ENCODE measurements around the gene ZDHHC19. TPM values are rescaled to one million over a fixed set of nuclear protein-coding genes. Genes with fewer than 3 reads are reported as not detected.

The ZDHHC19 gene
- total RNA-seq, 5 donors from 2014 or later (not counting 1 experiment from before 2014, with no cell fraction given), result 0.49 to 0.54 TPM; not detected in 3

GRCh38 chr3:196193133-196193735, 18.0 kb downstream of the ZDHHC19 start:
- Histone ChIP-seq H3K27me3 (replicated peaks in 1 of 2; ENCODE audit: control insufficient read depth in 2 of 2, extremely low read depth in 1 of 2, insufficient read depth in 2 of 2, low read length in 1 of 2) (no peaks in the 10 kb centered on the region), H3K27ac (ENCODE audit: low read length) (peak overlapping the region; percentile 84), H3K9me3 (no peaks in the 10 kb centered on the region), H3K36me3 (ENCODE audit: control insufficient read depth in 2 of 2, extremely low read depth in 1 of 2, insufficient read depth in 1 of 2, low read length in 1 of 2) (no peaks in the 10 kb centered on the region), H3K4me3 (ENCODE audit: control insufficient read depth in 1 of 2, extremely low read depth in 1 of 2, low read length in 1 of 2) (no peak overlapping the region), H3K4me1 (ENCODE audit: control insufficient read depth in 1 of 2, extremely low read depth in 1 of 2, insufficient read depth in 2 of 2, low read length in 2 of 2) (peaks cover 10 to 46% of the 10 kb centered on the region in 2 experiments)
- Mint-ChIP-seq H3K27ac (peak overlapping the region; percentile 96), H3K36me3 (no peaks in the 10 kb centered on the region), H3K4me3 (peak overlapping the region in 1 of 3 donors; percentile 70), H3K9me3 (no peaks in the 10 kb centered on the region), H3K4me1 (peaks cover 20 to 42% (median 22%) of the 10 kb centered on the region in 3 donors), H3K27me3 (no peaks in the 10 kb centered on the region)
- WGBS (ENCODE audit: insufficient coverage), result 66% methylated on average over 7 of the region's 15 CpGs
- ChIA-PET POLR2A (interaction anchor here in 1 of 2 donors (0.6 kb wide), 1 partner anchor 9 kb away, joined by 5 read pairs; no protein-coding TSS in a partner anchor), CTCF (interaction anchor here (1.0 to 6.2 kb wide), 4 partner anchors 13 to 121 kb away, joined by 3 to 69 read pairs (median 4); no protein-coding TSS in a partner anchor)
- ATAC-seq (replicated peaks in 1 of 4) (no peak), DNase-seq (no peak)

GRCh38 chr3:196192524-196193051, 18.6 kb downstream of the ZDHHC19 start:
- DNase-seq (peak in 1 of 35 experiments; percentile 43), ATAC-seq (replicated peaks in 1 of 4) (peak; percentile 8 to 24 (median 18))
- no peak overlapping the region for H3K4me3 ChIP-seq (ENCODE audit: control insufficient read depth in 1 of 2, extremely low read depth in 1 of 2, low read length in 1 of 2)

GRCh38 chr3:196192036-196192523, 19.1 kb downstream of the ZDHHC19 start:
- Histone ChIP-seq H3K4me1 (ENCODE audit: control insufficient read depth in 1 of 2, extremely low read depth in 1 of 2, insufficient read depth in 2 of 2, low read length in 2 of 2) (peaks cover 11 to 52% of the 10 kb centered on the region in 2 experiments), H3K4me3 (ENCODE audit: control insufficient read depth in 1 of 2, extremely low read depth in 1 of 2, low read length in 1 of 2) (peak overlapping the region in 1 of 2 donors; percentile 5), H3K27me3 (replicated peaks in 1 of 2; ENCODE audit: control insufficient read depth in 2 of 2, extremely low read depth in 1 of 2, insufficient read depth in 2 of 2, low read length in 1 of 2) (no peaks in the 10 kb centered on the region), H3K9me3 (no peaks in the 10 kb centered on the region), H3K36me3 (ENCODE audit: control insufficient read depth in 2 of 2, extremely low read depth in 1 of 2, insufficient read depth in 1 of 2, low read length in 1 of 2) (no peaks in the 10 kb centered on the region), H3K27ac (ENCODE audit: low read length) (peak overlapping the region; percentile 84)
- DNase-seq (peak in 31 of 35 experiments; percentile 27 to 80 (median 41)), ATAC-seq (replicated peaks in 1 of 4) (peak; percentile 28 to 74 (median 52))
- peaks cover 23 to 46% (median 24%) of the 10 kb centered on the region in 3 donors for H3K4me1 Mint-ChIP-seq
- WGBS (ENCODE audit: insufficient coverage), result 24% methylated on average over 8 of the region's 11 CpGs
- no peaks in the 10 kb centered on the region for H3K36me3 Mint-ChIP-seq
- no peaks in the 10 kb centered on the region for H3K27me3 Mint-ChIP-seq
- H3K4me3 Mint-ChIP-seq, result peak overlapping the region in 2 of 3 donors; percentile 65 to 70
- peak overlapping the region; percentile 96 for H3K27ac Mint-ChIP-seq
- CTCF ChIA-PET, result interaction anchor here (0.6 to 1.6 kb wide), 5 partner anchors 12 to 155 kb away, joined by 3 to 5 read pairs (median 3); no protein-coding TSS in a partner anchor
- H3K9me3 Mint-ChIP-seq, result no peaks in the 10 kb centered on the region
- POLR2A ChIA-PET, result interaction anchor here in 1 of 2 donors (1.1 kb wide), 1 partner anchor 118 kb away, joined by 3 read pairs; no protein-coding TSS in a partner anchor

More at GRCh38 chr3:196192524-196193051, 18.6 kb downstream of the ZDHHC19 start:
- Histone ChIP-seq H3K9me3 (no peaks in the 10 kb centered on the region), H3K36me3 (ENCODE audit: control insufficient read depth in 2 of 2, extremely low read depth in 1 of 2, insufficient read depth in 1 of 2, low read length in 1 of 2) (no peaks in the 10 kb centered on the region), H3K27me3 (replicated peaks in 1 of 2; ENCODE audit: control insufficient read depth in 2 of 2, extremely low read depth in 1 of 2, insufficient read depth in 2 of 2, low read length in 1 of 2) (no peaks in the 10 kb centered on the region), H3K27ac (ENCODE audit: low read length) (peak overlapping the region; percentile 84), H3K4me1 (ENCODE audit: control insufficient read depth in 1 of 2, extremely low read depth in 1 of 2, insufficient read depth in 2 of 2, low read length in 2 of 2) (peaks cover 10 to 47% of the 10 kb centered on the region in 2 experiments)
- ChIA-PET CTCF (interaction anchor here (0.6 to 1.6 kb wide), 5 partner anchors 12 to 154 kb away, joined by 3 to 5 read pairs (median 3); no protein-coding TSS in a partner anchor), POLR2A (interaction anchor here in 1 of 2 donors (1.1 kb wide), 1 partner anchor 119 kb away, joined by 3 read pairs; no protein-coding TSS in a partner anchor)
- no peaks in the 10 kb centered on the region for H3K36me3 Mint-ChIP-seq
- H3K4me1 Mint-ChIP-seq, result peaks cover 20 to 44% (median 22%) of the 10 kb centered on the region in 3 donors
- peak overlapping the region in 2 of 3 donors; percentile 65 to 70 for H3K4me3 Mint-ChIP-seq
- WGBS (ENCODE audit: insufficient coverage), result 37% methylated on average over 13 of the region's 14 CpGs
- H3K27me3 Mint-ChIP-seq, result no peaks in the 10 kb centered on the region
- H3K27ac Mint-ChIP-seq, result peak overlapping the region; percentile 96
- H3K9me3 Mint-ChIP-seq, result no peaks in the 10 kb centered on the region

- Histone ChIP-seq H3K4me3 (ENCODE audit: control insufficient read depth in 1 of 2, extremely low read depth in 1 of 2, low read length in 1 of 2) (no peak overlapping the region), H3K36me3 (ENCODE audit: control insufficient read depth in 2 of 2, extremely low read depth in 1 of 2, insufficient read depth in 1 of 2, low read length in 1 of 2) (no peaks in the 10 kb centered on the region), H3K27me3 (replicated peaks in 1 of 2; ENCODE audit: control insufficient read depth in 2 of 2, extremely low read depth in 1 of 2, insufficient read depth in 2 of 2, low read length in 1 of 2) (no peaks in the 10 kb centered on the region), H3K9me3 (no peaks in the 10 kb centered on the region), H3K4me1 (ENCODE audit: control insufficient read depth in 1 of 2, extremely low read depth in 1 of 2, insufficient read depth in 2 of 2, low read length in 2 of 2) (peaks cover 18 to 42% of the 10 kb centered on the region in 2 experiments), H3K27ac (ENCODE audit: low read length) (no peak overlapping the region)
- no peak for ATAC-seq (replicated peaks in 1 of 4)
- ChIA-PET CTCF (interaction anchor here (1.1 to 1.2 kb wide), 2 partner anchors 10 to 117 kb away, joined by 3 to 4 read pairs; no protein-coding TSS in a partner anchor), POLR2A (no interaction called here)
- H3K9me3 Mint-ChIP-seq, result no peaks in the 10 kb centered on the region
- H3K4me3 Mint-ChIP-seq, result no peak overlapping the region
- 90% methylated on average over 10 of the region's 16 CpGs for WGBS (ENCODE audit: insufficient coverage)
- no peak for DNase-seq
- no peaks in the 10 kb centered on the region for H3K36me3 Mint-ChIP-seq
- H3K27ac Mint-ChIP-seq, result no peak overlapping the region
- H3K27me3 Mint-ChIP-seq, result no peaks in the 10 kb centered on the region
- H3K4me1 Mint-ChIP-seq, result peaks cover 26 to 41% (median 31%) of the 10 kb centered on the region in 3 donors
Observed at GRCh38 chr3:196189566-196190347, 21.4 kb downstream of the ZDHHC19 start.

GRCh38 chr3:196186651-196187573, 24.3 kb downstream of the ZDHHC19 start:
- ATAC-seq (replicated peaks in 1 of 4), result peak; percentile 29 to 56 (median 34)
- no peaks in the 10 kb centered on the region for H3K27me3 Mint-ChIP-seq
- peak overlapping the region in 1 of 2 donors; percentile 3 for H3K4me3 ChIP-seq (ENCODE audit: control insufficient read depth in 1 of 2, extremely low read depth in 1 of 2, low read length in 1 of 2)
- peak overlapping the region; percentile 88 for H3K27ac Mint-ChIP-seq
- ChIA-PET CTCF (interaction anchor here (0.6 to 1.7 kb wide), 6 partner anchors 109 to 248 kb away, joined by 3 to 14 read pairs (median 5); no protein-coding TSS in a partner anchor), POLR2A (interaction anchor here in 1 of 2 donors (0.6 kb wide), 2 partner anchors 115 to 499 kb away, joined by 3 to 6 read pairs; no protein-coding TSS in a partner anchor)
- 44% methylated on average over 18 of the region's 31 CpGs for WGBS (ENCODE audit: insufficient coverage)
- peak overlapping the region; percentile 63 for H3K27ac ChIP-seq (ENCODE audit: low read length)
- H3K36me3 Mint-ChIP-seq, result no peaks in the 10 kb centered on the region
- H3K4me1 Mint-ChIP-seq, result peaks cover 23 to 39% (median 29%) of the 10 kb centered on the region in 3 donors
- no peaks in the 10 kb centered on the region for H3K9me3 Mint-ChIP-seq
- no peaks in the 10 kb centered on the region for H3K36me3 ChIP-seq (ENCODE audit: control insufficient read depth in 2 of 2, extremely low read depth in 1 of 2, insufficient read depth in 1 of 2, low read length in 1 of 2)
- peaks cover 9 to 49% of the 10 kb centered on the region in 2 experiments for H3K4me1 ChIP-seq (ENCODE audit: control insufficient read depth in 1 of 2, extremely low read depth in 1 of 2, insufficient read depth in 2 of 2, low read length in 2 of 2)
- H3K9me3 ChIP-seq, result no peaks in the 10 kb centered on the region
- DNase-seq, result peak in 1 of 35 experiments; percentile 58
- H3K27me3 ChIP-seq (replicated peaks in 1 of 2; ENCODE audit: control insufficient read depth in 2 of 2, extremely low read depth in 1 of 2, insufficient read depth in 2 of 2, low read length in 1 of 2), result no peaks in the 10 kb centered on the region
- H3K4me3 Mint-ChIP-seq, result peak overlapping the region; percentile 28 to 67 (median 49)
